Activated gamma-delta T cell treated with Interleukin-2 at 50 U/mL for 16 hours (primary cell): ENCODE measurements around the gene MTLN.
A peak's percentile ranks its signal among the peaks of the same experiment; 100 is the strongest.
"Not testable (repeated sequence)": the region's sequence is repeated elsewhere in the genome, so short reads cannot be mapped to it uniquely, and the experiment has no call there.

ENCODE experiments used
- DNase-seq: peaks from one replicate; pipeline ENCODE4 v3.0.0-alpha.2; 2020

Gene MTLN, protein sequence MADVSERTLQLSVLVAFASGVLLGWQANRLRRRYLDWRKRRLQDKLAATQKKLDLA

DNA sequence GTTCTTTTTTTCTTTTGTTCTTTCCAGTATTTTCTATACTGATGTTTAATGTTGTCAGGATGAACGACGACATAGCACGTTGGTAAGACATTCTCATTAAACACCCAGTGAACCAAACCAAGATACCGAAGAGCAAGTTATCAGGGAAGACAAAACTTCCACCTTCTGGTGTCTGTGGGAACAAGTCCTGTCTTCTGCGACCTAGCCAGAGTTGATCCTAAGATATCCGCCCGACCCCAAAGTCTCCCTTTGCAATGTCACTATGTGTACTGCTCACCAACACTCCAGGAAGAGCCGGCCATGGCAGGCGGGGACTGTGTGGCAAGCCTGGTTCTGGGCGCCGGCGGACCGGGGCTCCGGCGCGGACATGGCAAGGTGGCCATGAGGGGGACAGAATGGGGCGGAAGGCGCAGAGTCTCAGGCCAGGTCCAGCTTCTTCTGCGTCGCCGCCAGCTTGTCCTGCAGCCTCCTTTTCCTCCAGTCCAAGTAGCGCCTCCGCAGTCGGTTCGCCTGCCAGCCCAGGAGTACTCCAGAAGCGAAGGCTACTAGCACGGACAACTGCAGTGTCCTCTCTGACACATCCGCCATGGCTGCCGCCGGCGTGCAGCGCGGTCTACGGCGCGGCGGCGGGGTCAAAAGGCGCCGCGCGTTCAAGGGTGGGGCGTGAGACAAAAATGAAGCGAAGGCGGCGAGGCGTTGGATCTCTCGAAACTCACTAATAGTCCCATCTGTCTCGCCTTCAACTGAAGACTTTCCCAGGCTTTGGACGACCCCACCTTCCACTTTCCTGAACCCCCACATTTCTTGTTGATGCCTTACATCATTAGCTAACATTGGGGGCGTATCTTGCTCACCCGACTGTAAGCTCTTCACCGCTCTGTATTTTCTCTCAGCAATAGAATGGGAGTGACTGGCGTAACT is at the start of gene MTLN:
MTLN (minus strand) TSS at position 610 of the 921 bp plus-strand sequence; CDS start at position 588, 22 bp downstream.
- DNase-seq, result peak; percentile 59

DNA sequence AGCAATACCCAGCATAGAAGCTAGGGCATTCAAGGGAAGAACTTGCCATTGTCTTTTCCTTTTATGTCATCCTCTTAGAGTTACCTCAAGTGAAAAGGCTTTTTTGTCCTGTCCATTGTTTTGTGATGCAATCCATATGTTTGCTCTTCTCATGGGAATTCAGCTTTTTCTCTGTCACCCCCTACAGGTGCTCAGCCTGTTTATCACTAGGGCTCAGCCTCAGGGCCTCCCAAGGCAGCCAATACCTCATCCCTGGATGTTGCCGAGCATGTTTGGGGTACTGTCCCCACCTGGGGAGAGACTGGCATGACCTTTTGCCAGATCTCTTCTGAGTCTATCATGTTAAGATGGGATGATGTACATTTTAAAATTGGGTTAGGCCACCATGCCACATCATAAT is 49.6 kb upstream of the MTLN start:
- DNase-seq, result not testable (repeated sequence)

- not testable (repeated sequence) for DNase-seq
These were observed 35.9 kb upstream of the MTLN start for GRCh38 chr2:110248081-110248795.

- not testable (repeated sequence) for DNase-seq
These were observed 33.4 kb upstream of the MTLN start for GRCh38 chr2:110245488-110246435.

GRCh38 chr2:110243283-110243682 is 30.9 kb upstream of the MTLN start:
- not testable (repeated sequence) for DNase-seq

DNA sequence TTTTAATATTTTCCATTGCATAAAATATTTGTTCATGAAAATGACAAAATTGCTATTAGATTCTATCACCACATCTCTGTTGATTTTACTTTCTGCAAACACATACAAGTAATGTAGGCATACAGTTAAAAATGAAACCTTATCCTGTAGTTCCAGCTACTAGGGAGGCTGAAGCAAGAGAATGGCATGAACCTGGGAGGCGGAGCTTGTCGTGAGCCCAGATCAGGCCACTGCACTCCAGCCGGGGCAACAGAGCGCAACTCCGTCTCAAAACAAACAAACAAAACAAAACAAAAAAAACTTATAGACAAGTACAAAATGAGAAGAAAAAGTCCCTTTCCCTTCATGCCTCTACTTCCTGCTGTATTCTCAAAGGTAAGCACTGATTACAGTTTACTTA is 22.2 kb upstream of the MTLN start:
- DNase-seq, result not testable (repeated sequence)

DNA sequence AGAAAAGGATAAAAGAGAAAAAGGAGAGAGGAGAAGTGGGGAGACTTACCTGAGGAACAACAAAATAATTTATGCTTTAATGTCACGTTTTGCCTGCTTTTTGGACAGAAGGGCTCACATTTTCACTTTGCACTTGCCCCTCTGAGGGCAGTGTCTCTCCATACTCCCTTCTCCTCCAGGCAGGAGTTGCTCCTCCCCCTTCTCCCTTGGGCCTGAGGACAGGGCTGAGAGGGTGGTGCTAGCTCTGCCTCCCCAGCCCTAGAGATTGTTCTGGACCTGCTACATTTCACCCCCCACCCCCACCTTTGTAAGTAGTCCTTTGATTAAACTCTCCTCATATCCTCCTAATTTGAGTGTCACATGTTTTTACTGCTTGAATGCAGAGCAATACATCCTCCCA is 17.5 kb upstream of the MTLN start:
- DNase-seq, result not testable (repeated sequence)

DNA sequence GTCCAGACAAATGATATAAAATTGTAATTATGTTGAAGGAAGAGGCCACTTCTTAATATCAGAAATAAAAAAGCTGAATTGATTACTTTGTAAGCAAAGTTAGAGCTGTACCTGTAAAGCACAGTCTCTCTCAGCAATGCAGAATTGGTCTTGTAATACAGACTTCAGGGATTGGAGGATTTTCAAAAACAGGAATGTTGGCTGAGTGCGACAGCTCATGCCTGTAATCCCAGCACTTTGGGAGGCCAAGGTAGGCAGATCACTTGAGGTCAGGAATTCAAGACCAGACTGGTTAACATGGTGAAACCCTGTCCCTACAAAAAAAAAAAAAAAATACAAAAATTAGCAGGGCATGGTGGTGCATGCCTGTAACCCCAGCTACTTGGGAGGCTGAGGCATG is 10.3 kb upstream of the MTLN start:
- not testable (repeated sequence) for DNase-seq

GRCh38 chr2:110221938-110222337 is 9.6 kb upstream of the MTLN start:
- no peak for DNase-seq

DNA sequence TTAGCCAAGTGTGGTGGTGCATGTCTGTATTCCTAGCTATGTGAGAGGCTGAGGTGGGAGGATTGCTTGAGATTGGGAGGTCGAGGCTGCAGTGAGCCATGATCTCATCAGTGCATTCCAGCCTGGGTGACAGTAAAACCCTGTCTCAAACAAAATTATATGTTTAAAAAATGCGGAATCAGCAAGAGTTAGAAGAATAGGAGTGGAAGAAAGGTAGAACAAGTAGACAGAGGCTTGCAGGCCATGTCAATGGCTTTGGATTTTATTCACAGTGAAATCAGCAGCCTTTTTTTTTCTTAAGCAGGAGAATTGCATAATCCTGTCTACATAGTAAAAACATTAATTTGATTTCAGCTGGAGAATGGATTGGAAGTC is 7.8 kb upstream of the MTLN start:
- no peak for DNase-seq

DNA sequence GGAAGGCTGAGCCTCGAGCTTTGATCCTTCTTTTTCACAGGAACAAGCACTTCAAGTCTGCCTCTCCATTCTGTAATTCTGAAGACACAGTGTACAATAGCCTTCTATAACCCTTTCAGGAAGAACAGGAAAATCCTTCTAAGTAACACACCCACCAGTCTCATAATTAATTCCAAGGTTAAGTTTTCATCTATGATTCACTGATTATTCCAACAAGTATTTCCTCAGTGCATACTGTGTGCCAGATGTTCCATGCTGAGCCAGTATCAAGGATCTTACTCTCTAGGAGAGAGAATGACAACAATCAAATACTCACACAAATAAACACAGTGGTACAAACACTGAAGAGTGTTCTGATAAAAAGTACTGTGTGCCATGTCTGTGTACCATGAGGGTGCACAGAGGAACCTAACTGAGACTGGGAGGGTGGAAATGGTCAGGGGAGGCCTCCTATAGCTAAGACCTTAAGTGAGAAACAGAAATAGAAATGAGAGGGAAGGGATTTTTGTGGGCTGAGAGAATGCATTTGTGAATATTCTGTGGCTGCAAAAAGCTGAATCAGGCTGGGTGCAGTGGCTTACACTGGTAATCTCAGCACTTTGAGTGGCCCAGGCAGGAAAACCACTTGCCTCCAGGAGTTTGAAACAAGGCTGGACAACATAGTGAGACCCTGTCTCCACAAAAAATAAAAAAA is 7.3 kb upstream of the MTLN start:
- DNase-seq, result no peak

DNA sequence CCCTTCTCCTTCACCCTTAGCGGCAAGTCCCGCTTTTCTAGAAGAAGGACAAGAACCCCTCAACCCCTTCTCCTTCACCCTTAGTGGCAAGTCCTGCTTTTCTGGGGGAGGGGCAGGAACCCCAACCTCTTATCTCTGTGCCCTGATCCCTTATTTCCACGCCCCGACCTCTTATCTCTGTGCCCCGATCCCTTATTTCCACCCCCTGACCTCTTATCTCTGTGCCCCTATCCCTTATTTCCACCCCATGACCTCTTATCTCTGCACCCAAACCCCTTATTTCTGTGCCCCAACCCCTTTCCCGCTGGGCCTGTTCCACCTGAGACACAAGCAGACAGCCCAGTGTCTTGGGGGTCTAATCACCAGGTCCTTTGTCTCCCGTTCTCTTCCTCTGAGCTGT is 6.5 kb upstream of the MTLN start:
- DNase-seq, result not testable (repeated sequence)

DNA sequence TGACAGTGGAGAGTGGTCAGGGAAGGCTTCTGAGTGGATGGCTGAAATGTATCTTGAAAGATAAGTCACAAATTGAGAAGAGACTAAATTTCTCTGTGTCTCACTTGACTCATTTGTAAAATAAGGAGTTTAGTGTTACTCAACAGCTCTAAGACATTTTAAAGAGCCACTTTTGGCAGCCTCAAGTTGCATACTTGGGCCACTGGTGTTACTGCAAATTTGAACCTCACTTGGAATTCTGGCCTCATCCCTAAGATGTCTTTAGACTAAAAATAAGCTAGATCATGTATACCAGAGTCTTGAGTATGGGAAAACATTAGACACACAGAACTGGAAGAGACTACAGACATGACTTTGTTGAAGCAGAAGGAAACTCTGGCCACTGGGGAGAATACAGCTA is 4.5 kb upstream of the MTLN start:
- no peak for DNase-seq

DNA sequence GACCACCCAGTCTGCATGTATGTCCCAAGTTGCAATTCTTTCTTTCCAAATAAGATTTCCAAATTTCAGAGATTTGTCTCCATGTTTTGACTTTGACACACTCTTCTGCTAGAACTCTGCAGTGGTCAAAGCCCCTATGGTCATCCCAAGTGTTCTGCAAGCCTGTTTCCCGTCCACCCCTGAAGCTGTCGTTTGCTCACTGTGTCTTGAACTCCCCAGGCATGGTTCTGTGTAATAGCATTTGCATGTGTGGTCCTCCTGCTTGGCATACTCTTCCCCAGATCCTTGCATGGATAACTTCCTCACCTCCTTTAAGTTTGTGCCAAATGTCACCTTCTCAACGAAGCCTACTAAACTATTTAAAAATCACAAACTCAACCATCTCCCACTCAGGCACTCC is 3.9 kb upstream of the MTLN start:
- no peak for DNase-seq

DNA sequence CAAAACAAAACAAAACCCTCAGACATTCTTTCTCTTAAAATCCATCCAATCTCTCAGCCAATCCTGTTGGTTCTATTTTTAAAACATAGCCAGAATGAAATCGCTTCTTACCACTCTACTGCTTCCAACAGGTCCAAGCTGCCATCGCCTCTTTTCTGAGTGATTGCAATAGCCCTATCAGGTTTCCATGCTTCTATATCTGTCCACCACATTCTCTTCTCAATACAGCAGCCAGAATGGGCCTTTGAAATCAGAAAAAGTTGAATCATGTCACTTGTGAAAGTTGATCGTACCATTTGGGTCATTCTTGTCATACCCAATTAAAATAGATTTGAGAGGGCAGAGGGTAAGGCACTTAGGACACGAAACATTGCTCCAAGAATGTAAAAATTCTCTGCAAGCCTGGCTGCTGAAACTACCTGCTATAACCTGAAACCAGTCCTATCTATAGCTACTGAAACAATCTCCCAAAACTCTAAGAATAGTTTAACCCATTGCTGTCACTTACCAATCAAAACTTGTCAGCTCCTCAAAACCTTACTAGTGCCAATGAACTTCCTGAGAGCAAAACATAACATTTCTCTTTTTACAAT is 3.3 kb upstream of the MTLN start:
- DNase-seq, result no peak

GRCh38 chr2:110215091-110215490 is 2.7 kb upstream of the MTLN start:
- DNase-seq, result no peak

DNA sequence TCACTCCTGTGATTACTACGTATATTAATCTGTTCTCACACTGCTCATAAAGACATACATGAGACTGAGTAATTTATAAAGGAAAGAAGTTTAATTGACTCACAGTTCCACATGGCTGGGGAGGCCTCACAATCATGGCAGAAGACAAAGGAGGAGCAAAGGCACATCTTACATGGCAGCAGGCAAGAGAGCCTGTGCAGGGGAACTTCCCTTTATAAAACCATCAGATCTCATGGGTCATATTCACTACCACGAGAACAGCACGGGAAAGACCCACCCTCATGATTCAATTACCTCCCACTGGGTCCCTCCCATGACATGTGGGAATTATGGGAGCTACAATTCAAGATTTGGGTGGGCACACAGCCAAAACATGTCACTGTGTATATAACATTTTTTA is 1.2 kb upstream of the MTLN start:
- not testable (repeated sequence) for DNase-seq

GRCh38 chr2:110205660-110206455 is 6.5 kb downstream of the MTLN start:
- no peak for DNase-seq

GRCh38 chr2:110204408-110205385 is 7.7 kb downstream of the MTLN start, which contains the start of gene NPHP1:
Gene NPHP1, minus strand, starts transcription at chr2:110205013. Its CDS starts 45 bp downstream, at chr2:110204968.
- peak; percentile 74 for DNase-seq
